Vagina (tissue), 2 donors: Measurements from ENCODE around the gene THBD. TPM values are rescaled to one million over a fixed set of nuclear protein-coding genes. Genes with fewer than 3 reads are reported as not detected.

Source experiments
- DNase-seq, 2 donors: peaks; one replicate each; pipeline ENCODE4 v3.0.0-alpha.2; 2017; ENCODE audit errors: extremely low spot score in 2 of 2
- H3K27ac ChIP-seq: fragments of 200-600 bp; sonication (generic); one replicate; pipeline ENCODE4 v1.5.1; 2019
- H3K27me3 ChIP-seq: fragments of 200-600 bp; sonication (generic); one replicate; pipeline ENCODE4 v1.5.1; 2019
- H3K36me3 ChIP-seq, 2 donors: fragments of 200-600 bp; sonication (generic); one replicate each; pipeline ENCODE4 v1.5.1; 2017 to 2019
- H3K4me1 ChIP-seq: fragments of 200-600 bp; sonication (generic); one replicate; pipeline ENCODE4 v1.5.1; 2019
- H3K4me3 ChIP-seq, 2 donors: fragments of 200-600 bp; sonication (generic); 1 replicate in 1 of 2; 2 replicates in 1 of 2; pipeline ENCODE4 v1.5.1; 2016 to 2019
- H3K9me3 ChIP-seq: fragments of 200-600 bp; sonication (generic); one replicate; pipeline ENCODE4 v1.5.1; 2019
- POLR2A ChIP-seq, 2 donors: fragments of 450-650 bp; IDR thresholded peaks; one replicate each; pipeline ENCODE4 v1.6.1; 2017; ENCODE audit warnings: antibody characterized with exemption in 2 of 2, mild to moderate bottlenecking in 2 of 2, moderate library complexity in 2 of 2
- POLR2AphosphoS5 ChIP-seq, 2 donors: sonication (generic); formaldehyde crosslinking; IDR thresholded peaks; one replicate each; pipeline ENCODE4 v1.9.0; 2017; ENCODE audit warnings: antibody characterized with exemption in 2 of 2, mild to moderate bottlenecking in 2 of 2, low read depth in 1 of 2; ENCODE audit not compliant: insufficient read depth in 1 of 2
- intact Hi-C: fragments of 100-400 bp; cut with DNase I; formaldehyde crosslinking; loops from one replicate; pipeline ENCODE4 v1.15.1; 2023
- total RNA-seq: library from RNA; depleted of rRNA; stranded (reverse); fragments of >200 nt; gene quantifications from one replicate; pipeline ENCODE4 v1.2.3, GENCODE V29; 2016
- TF ChIP-seq, protein P1 (sequence below), 3 experiments: fragments of 450-650 bp in 2 of 3; fragments of 200-600 bp in 1 of 3; sonication (generic) in 1 of 3; IDR thresholded peaks; one replicate each; pipeline ENCODE4 v1.5.1; 2017 to 2019; ENCODE audit warnings: antibody characterized with exemption in 3 of 3, mild to moderate bottlenecking in 2 of 3, moderate library complexity in 2 of 3

THBD gene
- total RNA-seq, 1 donor from 2014 or later: 76.9 TPM

DNA sequence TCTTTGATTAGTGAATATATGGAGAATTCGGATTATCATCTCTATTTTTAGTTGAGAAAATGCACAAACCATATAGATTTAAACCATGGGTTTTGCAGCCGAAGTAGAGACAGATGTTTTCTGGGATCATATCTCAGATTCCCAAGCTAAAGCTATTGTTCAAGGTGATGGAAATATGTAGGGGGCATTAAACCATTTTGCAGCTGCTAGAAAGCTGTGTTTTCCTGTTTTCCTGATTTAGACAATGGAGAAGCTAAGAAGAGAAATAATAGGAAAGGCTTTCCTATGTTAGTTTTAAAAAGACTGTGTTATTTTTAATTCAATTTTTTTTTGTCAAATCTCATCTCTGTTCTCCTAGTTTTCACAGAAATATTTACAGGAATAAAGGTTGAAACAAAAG, 30.5 kb upstream of the THBD start:
- Histone ChIP-seq H3K4me1 (no peaks in the 10 kb centered on the region), H3K36me3 (no peaks in the 10 kb centered on the region), H3K27me3 (no peaks in the 10 kb centered on the region), H3K27ac (no peak overlapping the region), H3K9me3 (no peaks in the 10 kb centered on the region), H3K4me3 (no peak overlapping the region)
- TF ChIP-seq POLR2A (IDR thresholded peaks at IDR 0.05) (no peak), POLR2AphosphoS5 (IDR thresholded peaks at IDR 0.05; ENCODE audit: insufficient read depth in 1 of 2, low read depth in 1 of 2) (no peak)
- TF ChIP-seq, protein P1, sequence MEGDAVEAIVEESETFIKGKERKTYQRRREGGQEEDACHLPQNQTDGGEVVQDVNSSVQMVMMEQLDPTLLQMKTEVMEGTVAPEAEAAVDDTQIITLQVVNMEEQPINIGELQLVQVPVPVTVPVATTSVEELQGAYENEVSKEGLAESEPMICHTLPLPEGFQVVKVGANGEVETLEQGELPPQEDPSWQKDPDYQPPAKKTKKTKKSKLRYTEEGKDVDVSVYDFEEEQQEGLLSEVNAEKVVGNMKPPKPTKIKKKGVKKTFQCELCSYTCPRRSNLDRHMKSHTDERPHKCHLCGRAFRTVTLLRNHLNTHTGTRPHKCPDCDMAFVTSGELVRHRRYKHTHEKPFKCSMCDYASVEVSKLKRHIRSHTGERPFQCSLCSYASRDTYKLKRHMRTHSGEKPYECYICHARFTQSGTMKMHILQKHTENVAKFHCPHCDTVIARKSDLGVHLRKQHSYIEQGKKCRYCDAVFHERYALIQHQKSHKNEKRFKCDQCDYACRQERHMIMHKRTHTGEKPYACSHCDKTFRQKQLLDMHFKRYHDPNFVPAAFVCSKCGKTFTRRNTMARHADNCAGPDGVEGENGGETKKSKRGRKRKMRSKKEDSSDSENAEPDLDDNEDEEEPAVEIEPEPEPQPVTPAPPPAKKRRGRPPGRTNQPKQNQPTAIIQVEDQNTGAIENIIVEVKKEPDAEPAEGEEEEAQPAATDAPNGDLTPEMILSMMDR (IDR thresholded peaks at IDR 0.05): no peak
- intact Hi-C loops: loop anchor here (10.0 kb wide), 1 partner anchor 65 kb away; no protein-coding TSS in a partner anchor
- DNase-seq: no peak

- intact Hi-C loops: no loop called here
Observed at GRCh38 chr20:23079016-23079351, 29.5 kb upstream of the THBD start.

DNA sequence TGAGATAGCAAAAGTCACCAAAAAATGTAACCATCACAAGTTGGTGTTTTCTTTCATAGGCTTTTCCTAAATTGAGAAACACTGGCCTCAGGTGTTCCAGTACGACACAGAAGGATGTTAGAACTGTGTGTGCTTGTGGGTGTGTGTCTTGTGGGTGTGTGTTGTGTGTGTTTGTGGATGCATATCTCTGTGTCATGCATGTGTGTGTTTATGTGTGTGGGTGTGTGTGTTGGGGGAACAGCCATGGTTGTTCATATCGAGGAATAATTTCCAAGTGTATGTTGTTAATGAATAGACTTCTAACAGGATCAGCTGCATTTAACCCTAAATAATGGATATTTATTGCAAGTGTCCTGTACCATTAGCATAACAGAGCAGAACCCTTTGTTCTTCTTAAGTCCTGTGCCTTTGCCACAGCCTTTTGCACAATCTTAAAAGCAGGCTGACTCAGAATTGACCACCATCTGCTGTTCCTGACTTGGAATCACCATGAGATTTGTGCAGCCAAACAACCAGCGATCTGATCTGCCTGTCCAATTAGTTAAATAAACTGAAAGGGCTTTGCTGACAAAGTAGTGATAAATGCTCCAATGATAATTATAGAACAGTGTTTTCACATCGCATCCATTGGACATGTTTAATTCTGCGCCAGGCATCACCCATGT, 29.0 kb upstream of the THBD start:
- Histone ChIP-seq H3K27me3 (no peaks in the 10 kb centered on the region), H3K27ac (no peak overlapping the region), H3K9me3 (no peaks in the 10 kb centered on the region), H3K4me3 (no peak overlapping the region), H3K4me1 (no peaks in the 10 kb centered on the region), H3K36me3 (no peaks in the 10 kb centered on the region)
- TF ChIP-seq POLR2AphosphoS5 (IDR thresholded peaks at IDR 0.05; ENCODE audit: insufficient read depth in 1 of 2, low read depth in 1 of 2): no peak
- TF ChIP-seq, protein P1 (IDR thresholded peaks at IDR 0.05): no peak
- TF ChIP-seq POLR2A (IDR thresholded peaks at IDR 0.05): no peak
- intact Hi-C loops: no loop called here
- no peak for DNase-seq

More at GRCh38 chr20:23079016-23079351, 29.5 kb upstream of the THBD start:
- H3K27ac ChIP-seq: no peak overlapping the region
- no peak overlapping the region for H3K4me3 ChIP-seq
- H3K9me3 ChIP-seq: no peaks in the 10 kb centered on the region
- DNase-seq: no peak
- H3K27me3 ChIP-seq: no peaks in the 10 kb centered on the region
- no peak for TF ChIP-seq POLR2A (IDR thresholded peaks at IDR 0.05)
- TF ChIP-seq, protein P1 (IDR thresholded peaks at IDR 0.05): no peak
- no peak for TF ChIP-seq POLR2AphosphoS5 (IDR thresholded peaks at IDR 0.05; ENCODE audit: insufficient read depth in 1 of 2, low read depth in 1 of 2)
- H3K4me1 ChIP-seq: no peaks in the 10 kb centered on the region
- H3K36me3 ChIP-seq: no peaks in the 10 kb centered on the region

- TF ChIP-seq, protein P1 (IDR thresholded peaks at IDR 0.05): no peak
- TF ChIP-seq POLR2A (IDR thresholded peaks at IDR 0.05) (no peak), POLR2AphosphoS5 (IDR thresholded peaks at IDR 0.05; ENCODE audit: insufficient read depth in 1 of 2, low read depth in 1 of 2) (no peak)
- intact Hi-C loops: no loop called here
- Histone ChIP-seq H3K27ac (no peak overlapping the region), H3K27me3 (no peaks in the 10 kb centered on the region), H3K36me3 (no peaks in the 10 kb centered on the region), H3K4me3 (no peak overlapping the region), H3K4me1 (no peaks in the 10 kb centered on the region), H3K9me3 (no peaks in the 10 kb centered on the region)
- DNase-seq: no peak
Observed at GRCh38 chr20:23077277-23077676, 27.8 kb upstream of the THBD start.

- H3K27me3 ChIP-seq: no peaks in the 10 kb centered on the region
- TF ChIP-seq POLR2AphosphoS5 (IDR thresholded peaks at IDR 0.05; ENCODE audit: insufficient read depth in 1 of 2, low read depth in 1 of 2) (no peak), POLR2A (IDR thresholded peaks at IDR 0.05) (no peak)
- TF ChIP-seq, protein P1 (IDR thresholded peaks at IDR 0.05): no peak
- no peak overlapping the region for H3K27ac ChIP-seq
- no peaks in the 10 kb centered on the region for H3K4me1 ChIP-seq
- intact Hi-C loops: no loop called here
- H3K9me3 ChIP-seq: no peaks in the 10 kb centered on the region
- no peak for DNase-seq
- H3K36me3 ChIP-seq: no peaks in the 10 kb centered on the region
- no peak overlapping the region for H3K4me3 ChIP-seq
Observed at GRCh38 chr20:23074052-23074451, 24.6 kb upstream of the THBD start.
